NCI-H460 (cell line): ENCODE measurements around the gene MTHFD1L. TPM values are rescaled to one million over a fixed set of nuclear protein-coding genes. Genes with fewer than 3 reads are reported as not detected.

Experiments
- DNase-seq: peaks from one replicate; pipeline ENCODE4 v3.0.0-alpha.2; 2016; ENCODE audit warnings: low read depth; ENCODE audit errors: extremely low read depth
- small RNA-seq, 2 experiments: library from RNA; depleted of rRNA; stranded (forward); fragments of <200 nt; gene quantifications; one replicate each; pipeline ENCODE3, GENCODE V24; 2014
- total RNA-seq: library from RNA; depleted of rRNA; stranded (reverse); fragments of >200 nt; shearing (Covaris generic); gene quantifications from 2 replicates; pipeline ENCODE4 v1.2.3, GENCODE V29; 2014

The MTHFD1L gene
- total RNA-seq, 1 experiment from 2014 or later = 46.2 TPM

DNA sequence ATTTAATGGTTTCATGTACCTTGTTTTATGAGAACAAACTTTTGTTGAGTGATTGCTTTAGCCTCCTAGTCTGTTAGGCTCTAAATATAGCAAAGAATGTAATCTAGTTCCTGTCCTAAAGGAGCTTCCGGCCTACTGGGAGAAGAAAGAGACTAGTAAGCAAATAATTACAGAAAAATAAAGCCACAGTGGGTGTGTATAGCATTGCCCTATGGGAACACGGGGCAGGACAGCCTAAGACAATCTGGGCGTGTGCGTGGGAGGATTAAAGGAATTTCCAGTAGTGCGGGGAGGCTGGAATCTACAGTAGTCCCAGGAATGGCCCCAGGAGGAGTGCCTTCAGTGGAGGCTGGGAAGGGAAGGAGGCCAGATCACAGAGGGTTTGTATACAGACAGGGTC lies 276.2 kb downstream of the MTHFD1L start:
- no peak for DNase-seq

DNA sequence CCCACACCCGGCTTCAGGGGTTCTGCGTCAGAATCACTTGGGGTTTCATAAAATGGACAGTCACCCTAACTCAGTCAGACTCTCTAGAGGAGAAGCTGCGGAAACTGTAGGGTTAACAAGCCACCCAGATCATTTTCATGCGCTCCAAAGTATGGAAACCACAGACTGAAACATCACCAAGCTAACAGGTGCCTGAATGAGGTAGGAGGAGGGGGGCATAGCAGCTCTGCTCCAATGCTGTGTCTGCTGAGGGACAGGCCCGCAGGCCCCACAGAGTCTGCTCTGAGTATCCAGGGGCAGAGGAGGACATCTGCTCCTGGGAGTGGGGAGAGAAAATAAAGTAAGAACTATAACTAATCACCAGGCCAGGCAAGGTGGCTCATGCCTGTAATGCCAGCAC lies 277.2 kb downstream of the MTHFD1L start:
- no peak for DNase-seq

DNA sequence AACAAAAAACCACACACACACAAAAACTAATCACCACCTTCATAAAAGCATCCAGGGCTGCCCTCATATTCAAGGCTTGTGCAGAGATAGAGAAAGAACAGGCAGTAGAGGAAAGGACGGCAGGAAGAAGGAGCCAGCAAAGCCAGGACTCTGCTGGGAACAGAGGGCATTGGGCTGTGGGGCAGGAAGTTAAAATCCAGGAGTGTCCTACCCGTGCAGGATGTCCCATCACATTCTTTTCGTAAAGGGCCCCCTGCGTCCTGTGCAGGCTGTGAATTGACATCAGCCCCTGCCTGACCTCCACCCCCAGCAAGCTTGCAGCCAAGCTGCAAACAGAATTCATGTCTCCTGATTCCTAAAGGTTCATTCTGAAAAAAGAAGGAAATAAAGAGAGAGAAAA lies 277.8 kb downstream of the MTHFD1L start:
- DNase-seq = no peak

DNA sequence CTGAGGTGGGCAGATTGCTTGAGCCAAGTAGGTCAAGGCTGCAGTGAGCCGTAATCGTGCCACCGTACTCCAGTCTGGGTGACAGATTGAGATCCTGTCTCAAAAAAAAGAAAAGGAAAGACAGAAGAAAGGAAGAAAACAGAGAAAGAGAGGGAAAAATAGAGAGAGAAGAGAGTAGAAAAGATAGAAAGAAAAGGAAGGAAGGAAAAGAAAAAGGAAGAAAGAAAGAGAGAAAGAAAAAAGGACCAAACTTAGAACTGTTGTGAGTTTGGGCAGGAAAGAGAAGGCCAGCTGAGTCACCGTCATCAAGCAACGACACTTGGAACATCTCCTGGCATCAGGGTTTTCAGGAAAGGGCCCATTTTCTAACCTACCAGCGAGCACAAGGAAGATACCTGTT lies 278.3 kb downstream of the MTHFD1L start:
- no peak for DNase-seq

DNA sequence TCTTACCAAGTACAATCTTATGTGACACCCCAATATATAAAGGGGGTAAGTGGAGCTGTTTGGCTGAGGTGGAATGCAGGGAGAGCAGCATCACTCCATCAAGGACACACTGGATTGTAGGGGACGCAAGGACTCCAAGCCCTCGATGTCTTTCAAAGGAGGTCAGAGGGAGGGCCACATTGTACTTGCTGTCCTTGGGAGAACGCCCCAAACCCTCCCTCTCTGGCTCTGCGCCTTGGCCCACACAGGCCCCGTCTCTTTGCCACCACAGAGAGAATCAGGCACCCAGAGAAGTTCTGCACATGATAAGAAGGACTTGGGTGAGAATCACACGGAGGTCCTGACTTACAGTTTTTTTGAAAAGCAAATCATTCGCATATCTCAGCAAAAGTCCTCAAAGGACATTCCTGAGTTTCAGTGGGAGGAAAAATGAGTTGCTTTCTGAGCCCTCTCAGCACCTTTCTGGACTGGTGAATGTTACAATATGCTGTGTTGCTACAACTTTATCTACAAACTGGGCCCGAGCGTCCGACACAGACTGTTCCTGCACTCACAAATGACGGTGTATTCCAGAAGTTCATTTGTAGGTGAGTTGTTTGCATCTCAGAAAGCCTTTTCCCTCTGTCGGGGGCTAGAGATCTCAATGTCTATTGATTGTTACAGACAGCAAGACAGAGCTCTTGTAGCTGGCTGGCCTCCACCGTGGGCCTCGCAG lies 281.8 kb downstream of the MTHFD1L start:
- DNase-seq = no peak

DNA sequence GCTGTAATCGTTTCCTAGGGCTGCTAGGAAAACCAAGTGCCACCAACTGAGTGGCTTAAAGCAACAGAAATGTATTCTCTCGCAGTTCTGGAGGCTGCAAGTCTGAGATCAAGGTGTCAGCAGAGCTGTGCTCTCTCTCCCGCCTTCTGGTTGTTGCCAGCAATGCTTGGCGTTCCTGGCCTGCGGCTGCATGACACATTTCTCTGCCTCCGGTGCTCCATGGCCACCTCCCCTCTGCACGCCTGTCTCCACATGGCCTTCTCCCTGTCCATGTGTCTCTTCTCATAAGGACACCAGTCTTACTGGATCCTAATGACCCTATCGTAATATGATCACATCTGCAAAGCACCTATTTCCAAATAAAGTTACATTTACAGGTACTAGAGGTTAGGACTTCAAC lies 282.6 kb downstream of the MTHFD1L start:
- no peak for DNase-seq

DNA sequence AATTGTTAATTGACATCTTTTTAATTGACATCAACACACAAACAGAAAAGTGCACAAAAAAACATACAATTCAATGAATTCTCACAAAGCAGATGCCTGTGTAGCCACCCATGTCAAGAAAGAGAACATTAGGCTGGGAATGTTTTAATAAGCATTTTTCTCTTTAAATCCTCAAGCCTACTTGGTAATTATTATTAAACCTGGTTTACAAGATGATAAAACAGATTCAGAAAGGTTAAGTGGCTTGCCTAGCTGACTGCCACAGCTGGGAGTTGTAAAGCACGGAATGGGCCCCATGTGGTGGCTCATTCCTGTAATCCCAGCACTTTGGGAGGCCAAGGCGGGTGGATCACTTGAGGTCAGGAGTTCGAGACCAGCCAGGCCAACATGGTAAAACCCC lies 284.3 kb downstream of the MTHFD1L start:
- DNase-seq = no peak

Small RNAs within 50 kb of the gene (small RNA-seq; reads per million reads assigned to genes)
- gene RNU6-302P = 0 reads per million in 2 experiments
